AG09319 (cell line): ENCODE data around the gene TCN2.
"Not testable (repeated sequence)": the region's sequence is repeated elsewhere in the genome, so short reads cannot be mapped to it uniquely, and the experiment has no call there.

Experiments used
- DNase-seq: peaks from one replicate; pipeline ENCODE4 v3.0.0-alpha.2; 2010; ENCODE audit warnings: low read depth; ENCODE audit errors: extremely low read depth
- TF ChIP-seq, protein P1 (sequence below): IDR thresholded peaks from 2 replicates; pipeline ENCODE4 v1.5.1; 2011; ENCODE audit warnings: low read depth, mild to moderate bottlenecking, inconsistent platforms, low read length, moderate library complexity

TCN2 gene

GRCh38 chr22:30627471-30627870 is 20.5 kb downstream of the TCN2 start:
- TF ChIP-seq, protein P1, sequence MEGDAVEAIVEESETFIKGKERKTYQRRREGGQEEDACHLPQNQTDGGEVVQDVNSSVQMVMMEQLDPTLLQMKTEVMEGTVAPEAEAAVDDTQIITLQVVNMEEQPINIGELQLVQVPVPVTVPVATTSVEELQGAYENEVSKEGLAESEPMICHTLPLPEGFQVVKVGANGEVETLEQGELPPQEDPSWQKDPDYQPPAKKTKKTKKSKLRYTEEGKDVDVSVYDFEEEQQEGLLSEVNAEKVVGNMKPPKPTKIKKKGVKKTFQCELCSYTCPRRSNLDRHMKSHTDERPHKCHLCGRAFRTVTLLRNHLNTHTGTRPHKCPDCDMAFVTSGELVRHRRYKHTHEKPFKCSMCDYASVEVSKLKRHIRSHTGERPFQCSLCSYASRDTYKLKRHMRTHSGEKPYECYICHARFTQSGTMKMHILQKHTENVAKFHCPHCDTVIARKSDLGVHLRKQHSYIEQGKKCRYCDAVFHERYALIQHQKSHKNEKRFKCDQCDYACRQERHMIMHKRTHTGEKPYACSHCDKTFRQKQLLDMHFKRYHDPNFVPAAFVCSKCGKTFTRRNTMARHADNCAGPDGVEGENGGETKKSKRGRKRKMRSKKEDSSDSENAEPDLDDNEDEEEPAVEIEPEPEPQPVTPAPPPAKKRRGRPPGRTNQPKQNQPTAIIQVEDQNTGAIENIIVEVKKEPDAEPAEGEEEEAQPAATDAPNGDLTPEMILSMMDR = no peak
- no peak for DNase-seq

DNA sequence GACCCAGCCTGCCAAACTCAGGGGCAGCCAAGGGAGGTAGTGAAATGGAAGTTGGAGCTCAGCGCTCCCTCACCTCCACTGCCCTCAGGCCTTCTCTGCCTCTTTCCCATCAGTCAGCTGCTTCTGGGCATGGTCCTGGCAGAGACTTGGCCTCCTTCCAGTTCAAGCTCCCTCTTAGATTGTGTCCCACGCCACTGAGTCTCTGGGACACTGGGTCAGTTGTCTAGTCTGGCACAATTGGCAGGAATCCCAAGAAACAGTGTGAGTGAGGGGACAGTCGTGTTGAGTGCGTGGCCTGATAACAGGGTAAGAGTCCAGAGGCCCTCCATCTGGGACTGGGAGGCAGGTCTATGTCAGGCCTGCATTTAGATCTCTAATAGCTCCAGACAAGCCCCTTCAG is 21.5 kb downstream of the TCN2 start:
- no peak for DNase-seq
- TF ChIP-seq, protein P1 = no peak

- DNase-seq = not testable (repeated sequence)
These were observed 24.5 kb downstream of the TCN2 start for GRCh38 chr22:30631469-30631868.

DNA sequence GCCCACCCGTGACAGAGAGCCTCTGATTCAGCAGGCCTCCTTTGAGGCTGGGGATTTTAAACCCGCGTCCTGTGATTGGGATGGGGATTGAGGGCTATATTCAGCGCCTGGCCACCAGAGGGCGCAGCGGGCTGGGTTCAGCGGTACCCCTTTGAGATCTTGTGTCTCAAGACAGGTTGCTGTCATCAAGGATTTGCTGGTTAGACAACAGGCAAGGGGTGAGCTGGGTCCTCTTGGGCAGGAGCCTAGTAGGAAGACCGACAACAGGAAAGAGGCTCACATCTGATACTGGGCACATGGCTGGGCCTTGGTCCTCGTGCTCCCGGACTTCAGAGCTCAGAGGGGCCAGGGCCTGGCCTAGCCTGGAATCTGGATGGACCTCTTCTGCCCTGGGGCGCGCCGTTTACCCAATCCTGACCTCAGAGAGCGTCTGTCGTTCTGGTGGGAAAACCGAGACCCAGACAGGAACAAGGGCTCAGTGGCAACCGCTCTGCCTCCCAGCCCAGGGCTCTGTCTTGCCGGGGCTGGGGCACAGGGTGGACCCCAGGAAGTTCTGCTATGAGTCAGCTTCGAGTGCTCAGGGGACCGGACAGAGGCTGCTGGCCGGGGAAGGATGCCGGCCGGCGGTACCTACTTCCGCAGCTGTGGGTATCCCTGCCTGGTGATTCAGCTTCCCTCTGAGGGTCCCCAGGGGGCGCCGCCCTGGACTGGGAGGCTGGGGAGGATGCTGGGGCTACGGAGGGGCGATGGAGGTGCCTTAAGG is 27.7 kb downstream of the TCN2 start:
- DNase-seq = peak; percentile 56
- TF ChIP-seq, protein P1 = peak; percentile 96

GRCh38 chr22:30635273-30636225 is 28.6 kb downstream of the TCN2 start, which contains the start of gene SLC35E4:
Gene SLC35E4 (plus strand): TSS chr22:30635781. CDS start chr22:30636451, 670 bp downstream.
- DNase-seq = peak; percentile 78
- TF ChIP-seq, protein P1 = peak; percentile 27

DNA sequence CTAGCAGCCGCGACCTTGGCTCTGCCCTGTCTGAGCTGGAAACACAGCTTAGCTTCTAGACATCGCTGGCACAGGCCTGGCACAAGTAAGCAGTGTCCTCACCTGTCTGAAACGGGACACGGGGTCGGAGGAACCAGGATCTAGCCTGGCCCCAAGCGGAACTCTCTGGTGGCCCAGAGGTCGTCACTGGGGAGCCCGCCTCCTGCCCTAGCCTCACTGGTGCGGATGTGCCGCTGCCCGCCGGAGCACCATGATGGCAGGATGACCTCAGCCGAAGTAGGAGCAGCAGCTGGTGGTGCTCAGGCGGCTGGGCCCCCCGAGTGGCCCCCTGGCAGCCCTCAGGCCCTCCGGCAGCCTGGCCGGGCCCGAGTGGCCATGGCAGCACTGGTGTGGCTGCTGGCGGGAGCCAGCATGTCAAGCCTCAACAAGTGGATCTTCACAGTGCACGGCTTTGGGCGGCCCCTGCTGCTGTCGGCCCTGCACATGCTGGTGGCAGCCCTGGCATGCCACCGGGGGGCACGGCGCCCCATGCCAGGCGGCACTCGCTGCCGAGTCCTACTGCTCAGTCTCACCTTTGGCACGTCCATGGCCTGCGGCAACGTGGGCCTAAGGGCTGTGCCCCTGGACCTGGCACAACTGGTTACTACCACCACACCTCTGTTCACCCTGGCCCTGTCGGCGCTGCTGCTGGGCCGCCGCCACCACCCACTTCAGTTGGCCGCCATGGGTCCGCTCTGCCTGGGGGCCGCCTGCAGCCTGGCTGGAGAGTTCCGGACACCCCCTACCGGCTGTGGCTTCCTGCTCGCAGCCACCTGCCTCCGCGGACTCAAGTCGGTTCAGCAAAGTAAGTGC is 29.5 kb downstream of the TCN2 start:
- no peak for DNase-seq
- TF ChIP-seq, protein P1 = no peak

DNA sequence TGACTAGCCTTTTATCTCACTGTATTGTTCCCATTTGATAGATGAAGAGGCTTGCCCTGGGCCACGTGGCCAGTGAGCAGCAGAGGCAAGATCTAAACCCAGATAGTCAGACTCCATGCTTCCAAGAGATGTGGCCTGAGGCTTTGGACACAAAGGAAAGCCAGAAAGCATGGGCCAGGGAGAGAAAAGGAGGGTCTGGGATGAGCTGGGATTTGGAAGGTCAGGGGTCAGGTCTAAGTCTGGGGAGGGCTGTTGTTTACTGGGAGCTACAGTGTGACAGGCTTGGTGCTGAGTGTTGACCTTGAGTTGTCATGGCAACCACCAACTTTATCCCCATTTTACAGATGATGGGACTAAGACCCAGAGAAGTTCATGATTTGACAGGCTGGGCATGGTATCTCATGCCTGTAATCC is 30.7 kb downstream of the TCN2 start:
- no peak for DNase-seq
- TF ChIP-seq, protein P1 = no peak
